ENCODE data around the gene PDP2.
A peak's percentile ranks its signal among the peaks of the same experiment; 100 is the strongest.

Gene PDP2

GRCh38 chr16:66904846-66905632, 24.7 kb downstream of the PDP2 start:
- DNase-seq, result no peak

- peak; percentile 56 for DNase-seq
These were observed 25.6 kb downstream of the PDP2 start for GRCh38 chr16:66905633-66906539.

- DNase-seq, result no peak
These were observed 26.9 kb downstream of the PDP2 start for GRCh38 chr16:66906916-66907836.

GRCh38 chr16:66908116-66908515, 27.8 kb downstream of the PDP2 start:
- DNase-seq, result no peak

- DNase-seq, result no peak
These were observed 28.6 kb downstream of the PDP2 start for GRCh38 chr16:66908762-66909559.

- no peak for DNase-seq
These were observed 30.0 kb downstream of the PDP2 start for GRCh38 chr16:66910175-66910940.

GRCh38 chr16:66911112-66911511, 30.8 kb downstream of the PDP2 start:
- DNase-seq, result no peak

- no peak for DNase-seq
These were observed 31.5 kb downstream of the PDP2 start for GRCh38 chr16:66911801-66912200.

GRCh38 chr16:66913081-66913480, 32.8 kb downstream of the PDP2 start:
- no peak for DNase-seq

GRCh38 chr16:66913711-66914110, 33.4 kb downstream of the PDP2 start:
- DNase-seq, result no peak

GRCh38 chr16:66914541-66914940, 34.2 kb downstream of the PDP2 start:
- DNase-seq, result no peak

GRCh38 chr16:66915041-66915440, 34.7 kb downstream of the PDP2 start:
- no peak for DNase-seq

- DNase-seq, result no peak
These were observed 36.2 kb downstream of the PDP2 start for GRCh38 chr16:66916518-66916917.

- DNase-seq, result no peak
These were observed 37.4 kb downstream of the PDP2 start for GRCh38 chr16:66917741-66918140.

- DNase-seq, result no peak
These were observed 38.0 kb downstream of the PDP2 start for GRCh38 chr16:66918355-66918754.

GRCh38 chr16:66918803-66919568, 38.7 kb downstream of the PDP2 start, which contains the start of gene CDH16:
Gene CDH16, minus strand, starts transcription at chr16:66918885. Its CDS starts 820 bp downstream, at chr16:66918065.
- no peak for DNase-seq

- no peak for DNase-seq
These were observed 39.4 kb downstream of the PDP2 start for GRCh38 chr16:66919569-66920298.

GRCh38 chr16:66920299-66920590, 39.9 kb downstream of the PDP2 start:
- DNase-seq, result no peak

- no peak for DNase-seq
These were observed 40.8 kb downstream of the PDP2 start for GRCh38 chr16:66920924-66921680.
